Activated T-cell treated with anti-CD3 and anti-CD28 coated beads for 48 hours (primary cell): Measurements from ENCODE around the gene MAPK7.
A peak's percentile ranks its signal among the peaks of the same experiment; 100 is the strongest.

ENCODE experiments used
- DNase-seq: peaks from one replicate; pipeline ENCODE4 v3.0.0-alpha.2; 2020; ENCODE audit warnings: low read depth

Gene MAPK7

GRCh38 chr17:19363460-19364035 is 14.8 kb upstream of the MAPK7 start:
- no peak for DNase-seq

- DNase-seq = no peak
These were observed 13.4 kb upstream of the MAPK7 start for GRCh38 chr17:19364699-19365498.

GRCh38 chr17:19365499-19365817 is 12.8 kb upstream of the MAPK7 start:
- no peak for DNase-seq

GRCh38 chr17:19365833-19366636 is 12.3 kb upstream of the MAPK7 start:
- no peak for DNase-seq

- no peak for DNase-seq
These were observed 11.7 kb upstream of the MAPK7 start for GRCh38 chr17:19366637-19366972.

GRCh38 chr17:19368229-19368628 is 10.1 kb upstream of the MAPK7 start:
- no peak for DNase-seq

- DNase-seq = no peak
These were observed 9.1 kb upstream of the MAPK7 start for GRCh38 chr17:19369107-19369778.

GRCh38 chr17:19369846-19370492 is 8.3 kb upstream of the MAPK7 start:
- no peak for DNase-seq

- no peak for DNase-seq
These were observed 7.8 kb upstream of the MAPK7 start for GRCh38 chr17:19370493-19370960.

- no peak for DNase-seq
These were observed 6.9 kb upstream of the MAPK7 start for GRCh38 chr17:19371259-19372010.

GRCh38 chr17:19372011-19372370 is 6.3 kb upstream of the MAPK7 start:
- DNase-seq = no peak

GRCh38 chr17:19372439-19372838 is 5.9 kb upstream of the MAPK7 start:
- no peak for DNase-seq

GRCh38 chr17:19372866-19373504 is 5.3 kb upstream of the MAPK7 start:
- DNase-seq = no peak

GRCh38 chr17:19374136-19374535 is 4.2 kb upstream of the MAPK7 start:
- DNase-seq = no peak

- DNase-seq = no peak
These were observed 2.6 kb upstream of the MAPK7 start for GRCh38 chr17:19375732-19376131.

GRCh38 chr17:19376811-19377210 is 1.5 kb upstream of the MAPK7 start:
- DNase-seq = no peak

- peak; percentile 97 for DNase-seq
These were observed 489 bp upstream of the MAPK7 start for GRCh38 chr17:19377602-19378415.

GRCh38 chr17:19379361-19380065 is 1.2 kb downstream of the MAPK7 start:
- DNase-seq = no peak
